ENCODE results near the gene LRMDA. TPM values are rescaled to one million over a fixed set of nuclear protein-coding genes. Genes with fewer than 3 reads are reported as not detected.

Gene LRMDA
- total and polyA plus RNA-seq, 2 of the 13 experiments (the other 11 are each of a cell fraction or from before 2014, with no cell fraction given): 13.4 to 22.0 TPM

DNA sequence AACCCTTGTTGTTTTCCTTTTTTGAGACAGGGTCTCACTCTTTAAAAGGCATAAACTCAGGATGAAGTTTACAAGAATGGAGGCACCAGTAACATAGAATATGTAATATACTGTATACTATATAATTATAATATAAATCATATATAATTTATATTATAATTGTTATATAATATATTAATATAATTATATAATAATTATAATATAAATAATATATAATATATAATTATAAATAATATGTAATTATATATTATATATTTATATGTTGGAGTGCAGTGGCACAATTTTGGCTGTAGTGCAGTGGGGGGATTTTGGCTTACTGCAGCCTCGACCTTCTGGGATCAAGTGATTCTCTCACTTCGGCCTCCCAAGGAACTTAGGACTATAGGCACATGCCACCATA, 96.1 kb downstream of the LRMDA start:
- Histone ChIP-seq H2AFZ (ENCODE audit: low read length) (no peak overlapping the region), H3K27me3 (ENCODE audit: control insufficient read depth in 1 of 2, insufficient read depth in 2 of 2, low read length in 2 of 2) (no peaks in the 10 kb centered on the region), H3K4me3 (replicated peaks in 1 of 3; ENCODE audit: insufficient read depth in 1 of 3, low read depth in 2 of 3, low read length in 3 of 3) (no peak overlapping the region), H3K9ac (ENCODE audit: insufficient read depth, low read depth, low read length) (no peak overlapping the region), H3K9me3 (ENCODE audit: low read length) (no peaks in the 10 kb centered on the region), H3K79me2 (ENCODE audit: insufficient read depth, low read length) (no peaks in the 10 kb centered on the region), H4K20me1 (ENCODE audit: insufficient read depth, low read length) (no peaks in the 10 kb centered on the region), H3K4me1 (ENCODE audit: insufficient read depth, low read length) (peaks cover 18% of the 10 kb centered on the region), H3K4me2 (ENCODE audit: low read depth, low read length) (no peak overlapping the region), H3K27ac (ENCODE audit: extremely low read length, insufficient read depth, low read length) (no peak overlapping the region), H3K36me3 (replicated peaks in 1 of 2; ENCODE audit: control insufficient read depth in 1 of 2, insufficient read depth in 2 of 2, low read length in 2 of 2) (no peaks in the 10 kb centered on the region; a peak in 1 of 5 replicates)
- POLR2A ChIA-PET: no interaction called here
- FAIRE-seq (no peak), DNase-seq (ENCODE audit: low spot score) (no peak), ATAC-seq (no peak)
- intact Hi-C loops (cut with micrococcal nuclease; ENCODE audit: unreplicated experiment) (loop anchor here (10.0 kb wide), 1 partner anchor 93 kb away; the partner anchor contains the start of gene LRMDA), in situ Hi-C loops (cut with HindIII; ENCODE audit: extremely low pct_ligation_motif_present, low pct_unique_long_range_greater_than_20kb) (no loop called here)
- CTCF ChIA-PET (ENCODE audit: low intra/inter-chr PET ratio, low total read pairs): no interaction called here
- 98% methylated on average over 2 of the region's 2 CpGs for WGBS (ENCODE audit: low lambda C conversion rate)
- TF ChIP-seq ZFP36L1 (CRISPR knock-in tag; IDR thresholded peaks at IDR 0.05): no peak
- no TSS peak for BruUV-seq (replicated peaks)

- Histone ChIP-seq H3K27me3 (ENCODE audit: control insufficient read depth in 1 of 2, insufficient read depth in 2 of 2, low read length in 2 of 2) (no peaks in the 10 kb centered on the region), H3K4me2 (ENCODE audit: low read depth, low read length) (no peak overlapping the region), H3K9me3 (ENCODE audit: low read length) (no peaks in the 10 kb centered on the region), H2AFZ (ENCODE audit: low read length) (no peak overlapping the region), H3K9ac (ENCODE audit: insufficient read depth, low read depth, low read length) (no peak overlapping the region), H3K4me3 (replicated peaks in 1 of 3; ENCODE audit: insufficient read depth in 1 of 3, low read depth in 2 of 3, low read length in 3 of 3) (no peak overlapping the region), H3K27ac (ENCODE audit: extremely low read length, insufficient read depth, low read length) (no peak overlapping the region), H3K79me2 (ENCODE audit: insufficient read depth, low read length) (no peaks in the 10 kb centered on the region), H3K4me1 (ENCODE audit: insufficient read depth, low read length) (peaks cover 13% of the 10 kb centered on the region; the same call in 1 of the 2 replicates), H3K36me3 (replicated peaks in 1 of 2; ENCODE audit: control insufficient read depth in 1 of 2, insufficient read depth in 2 of 2, low read length in 2 of 2) (no peaks in the 10 kb centered on the region; a peak in 1 of 5 replicates), H4K20me1 (ENCODE audit: insufficient read depth, low read length) (no peaks in the 10 kb centered on the region)
- no peak for FAIRE-seq
- ChIA-PET CTCF (ENCODE audit: low intra/inter-chr PET ratio, low total read pairs) (no interaction called here), POLR2A (no interaction called here)
- intact Hi-C loops (cut with micrococcal nuclease; ENCODE audit: unreplicated experiment) (loop anchor here (10.0 kb wide), 1 partner anchor 94 kb away; the partner anchor contains the start of gene LRMDA), in situ Hi-C loops (cut with HindIII; ENCODE audit: extremely low pct_ligation_motif_present, low pct_unique_long_range_greater_than_20kb) (no loop called here)
- 93% methylated on average over 2 of the region's 2 CpGs for WGBS (ENCODE audit: low lambda C conversion rate)
- no TSS peak for BruUV-seq (replicated peaks)
- TF ChIP-seq ZNF839 (CRISPR knock-in tag; IDR thresholded peaks at IDR 0.05; ENCODE audit: borderline replicate concordance) (no peak), JUN (CRISPR knock-in tag; IDR thresholded peaks at IDR 0.05) (no peak)
- DNase-seq (ENCODE audit: low spot score): no peak
- ATAC-seq: no peak
These were observed 97.0 kb downstream of the LRMDA start for GRCh38 chr10:75528392-75528791.

Data from HepG2 (cell line).